H1 (cell line): ENCODE measurements around the gene GANC. TPM values are rescaled to one million over a fixed set of nuclear protein-coding genes. Genes with fewer than 3 reads are reported as not detected.

ENCODE experiments used
- CTCF ChIA-PET: fragments of 300-600 bp; sonication (Branson Sonifier 250); formaldehyde crosslinking; loops from one replicate; lab custom pipeline; 2021; ENCODE audit not compliant: partially characterized antibody; lab: Charles Lee
- POLR2A ChIA-PET: fragments of 300-600 bp; sonication (Branson Sonifier 250); formaldehyde crosslinking; loops from one replicate; lab custom pipeline; 2021; ENCODE audit warnings: inconsistent platforms; ENCODE audit not compliant: partially characterized antibody; lab: Charles Lee
- DNase-seq, 2 experiments: peaks; one replicate each; pipeline versions ENCODE4 v3.0.0 to v3.0.0-alpha.2; 2010 to 2022; ENCODE audit warnings: low spot score in 2 of 2, low read depth in 1 of 2, mixed read lengths in 1 of 2
- FAIRE-seq: peaks from 2 replicates; lab custom pipeline; 2011; peaks lifted over from hg19 to GRCh38; lab: Jason Lieb, UNC
- H2AFZ ChIP-seq: 2 replicates; pipeline ENCODE4 v1.8.1; 2012; ENCODE audit warnings: low read length, inconsistent platforms
- H2AK5ac ChIP-seq: 2 replicates; pipeline ENCODE4 v1.6.1; 2013; ENCODE audit warnings: low read depth, low read length
- H2BK120ac ChIP-seq: replicated peaks from 2 replicates; pipeline ENCODE3; 2013; ENCODE audit warnings: low read depth, low read length, inconsistent platforms
- H2BK12ac ChIP-seq: 2 replicates; pipeline ENCODE4 v1.6.1; 2013; ENCODE audit warnings: low read depth, low read length
- H2BK15ac ChIP-seq: 2 replicates; pipeline ENCODE4 v1.6.1; 2013; ENCODE audit warnings: low read length
- H2BK20ac ChIP-seq: 2 replicates; pipeline ENCODE4 v1.6.1; 2013; ENCODE audit warnings: low read length
- H2BK5ac ChIP-seq: 2 replicates; pipeline ENCODE4 v1.6.1; 2013; ENCODE audit warnings: low read depth, low read length
- H3K14ac ChIP-seq: 2 replicates; pipeline ENCODE4 v1.6.1; 2013; ENCODE audit warnings: inconsistent platforms; ENCODE audit not compliant: insufficient read length
- H3K18ac ChIP-seq: 2 replicates; pipeline ENCODE4 v1.6.1; 2013; ENCODE audit warnings: low read length; ENCODE audit errors: extremely low read depth
- H3K23ac ChIP-seq: 2 replicates; pipeline ENCODE4 v1.6.1; 2013; ENCODE audit warnings: inconsistent platforms; ENCODE audit not compliant: insufficient read length
- H3K23me2 ChIP-seq: 2 replicates; pipeline ENCODE4 v1.6.1; 2013; ENCODE audit warnings: low read depth, low read length
- H3K27ac ChIP-seq: 2 replicates; pipeline ENCODE4 v1.6.1; 2011; ENCODE audit warnings: low read depth, low read length, inconsistent platforms
- H3K27me3 ChIP-seq, 4 experiments: replicated peaks in 1 of 4; 1 replicate in 1 of 4; 2 replicates in 3 of 4; pipeline versions ENCODE4 v1.6.1 to v1.8.1; 2011 to 2013; ENCODE audit warnings: low read length in 3 of 4, mild to moderate bottlenecking in 3 of 4, inconsistent platforms in 2 of 4, mixed read lengths in 2 of 4, moderate library complexity in 1 of 4; ENCODE audit not compliant: control insufficient read depth in 3 of 4, insufficient read depth in 3 of 4; ENCODE audit errors: extremely low read depth in 1 of 4
- H3K36me3 ChIP-seq, 4 experiments: 2 replicates each; pipeline versions ENCODE4 v1.6.1 to v1.8.1; 2011 to 2013; ENCODE audit warnings: mild to moderate bottlenecking in 4 of 4, low read length in 3 of 4, moderate library complexity in 2 of 4, control low read depth in 1 of 4, inconsistent platforms in 1 of 4; ENCODE audit not compliant: insufficient read depth in 4 of 4, control insufficient read depth in 2 of 4
- H3K4ac ChIP-seq: replicated peaks from 2 replicates; pipeline ENCODE3; 2013; ENCODE audit warnings: low read length, low read depth, mixed read lengths, inconsistent platforms; ENCODE audit not compliant: insufficient read length
- H3K4me1 ChIP-seq, 4 experiments: replicated peaks in 1 of 4; 1 replicate in 1 of 4; 2 replicates in 3 of 4; pipeline versions ENCODE4 v1.6.1 to v1.8.1; 2011 to 2013; ENCODE audit warnings: low read length in 3 of 4, inconsistent platforms in 2 of 4, mixed read lengths in 1 of 4; ENCODE audit not compliant: insufficient read depth in 4 of 4, control insufficient read depth in 3 of 4
- H3K4me2 ChIP-seq, 2 experiments: 2 replicates each; pipeline versions ENCODE4 v1.6.1 to v1.8.1; 2011 to 2013; ENCODE audit warnings: low read depth in 2 of 2, low read length in 2 of 2, control low read depth in 1 of 2, inconsistent platforms in 1 of 2, mild to moderate bottlenecking in 1 of 2; ENCODE audit not compliant: insufficient read depth in 1 of 2
- H3K4me3 ChIP-seq, 4 experiments: fragments of 200-600, 300-600 bp in 1 of 4; sonication (generic), shearing (Covaris generic), sonication (Bioruptor Twin) in 1 of 4; 2 replicates each; pipeline versions ENCODE4 v1.5.1 to v1.8.1; 2011 to 2016; ENCODE audit warnings: low read length in 4 of 4, low read depth in 3 of 4, control low read depth in 2 of 4, inconsistent platforms in 2 of 4, mild to moderate bottlenecking in 2 of 4, mixed read lengths in 1 of 4, moderate library complexity in 1 of 4; ENCODE audit not compliant: insufficient read depth in 2 of 4; ENCODE audit errors: extremely low read depth in 1 of 4
- H3K56ac ChIP-seq: replicated peaks from 2 replicates; pipeline ENCODE3; 2013; ENCODE audit warnings: low read depth, mild to moderate bottlenecking, mixed read lengths, low read length, inconsistent platforms; ENCODE audit not compliant: insufficient read length
- H3K79me1 ChIP-seq: 2 replicates; pipeline ENCODE4 v1.6.1; 2013; ENCODE audit warnings: low read depth, low read length, control low read depth
- H3K79me2 ChIP-seq, 2 experiments: 2 replicates each; pipeline versions ENCODE4 v1.6.1 to v1.8.1; 2012 to 2013; ENCODE audit warnings: low read length in 2 of 2, mild to moderate bottlenecking in 2 of 2, inconsistent platforms in 1 of 2; ENCODE audit not compliant: insufficient read depth in 2 of 2, control insufficient read depth in 1 of 2
- H3K9ac ChIP-seq, 4 experiments: replicated peaks in 1 of 4; 1 replicate in 1 of 4; 2 replicates in 3 of 4; pipeline versions ENCODE4 v1.6.1 to v1.8.1; 2011 to 2013; ENCODE audit warnings: low read depth in 3 of 4, low read length in 3 of 4, control low read depth in 2 of 4, mild to moderate bottlenecking in 2 of 4, moderate library complexity in 2 of 4, inconsistent platforms in 1 of 4; ENCODE audit errors: extremely low read depth in 1 of 4
- H3K9me3 ChIP-seq, 2 experiments: 2 replicates each; pipeline versions ENCODE4 v1.6.1 to v1.8.1; 2012 to 2013; ENCODE audit warnings: mild to moderate bottlenecking in 2 of 2, moderate library complexity in 2 of 2, control low read depth in 1 of 2, inconsistent platforms in 1 of 2, low read depth in 1 of 2, low read length in 1 of 2, mixed read lengths in 1 of 2; ENCODE audit not compliant: insufficient read depth in 2 of 2
- H4K20me1 ChIP-seq, 2 experiments: replicated peaks in 1 of 2; 2 replicates each; pipeline versions ENCODE3 to v1.8.1; 2011 to 2013; ENCODE audit warnings: inconsistent platforms in 2 of 2, low read length in 2 of 2, mild to moderate bottlenecking in 1 of 2; ENCODE audit not compliant: insufficient read depth in 2 of 2, control insufficient read depth in 1 of 2
- H4K5ac ChIP-seq: 2 replicates; pipeline ENCODE4 v1.6.1; 2013; ENCODE audit warnings: low read length, low read depth, mixed read lengths, inconsistent platforms; ENCODE audit not compliant: insufficient read length
- H4K8ac ChIP-seq: 2 replicates; pipeline ENCODE4 v1.8.0; 2013; ENCODE audit warnings: mild to moderate bottlenecking, moderate library complexity, low read length, inconsistent platforms; ENCODE audit not compliant: insufficient read depth; ENCODE audit errors: extremely low read depth
- H4K91ac ChIP-seq: replicated peaks from 2 replicates; pipeline ENCODE3; 2013; ENCODE audit warnings: low read length, mixed read lengths, inconsistent platforms; ENCODE audit not compliant: insufficient read length
- RXRA ChIP-seq: IDR thresholded peaks from 2 replicates; pipeline ENCODE4 v1.6.1; 2011; ENCODE audit warnings: low read depth, mild to moderate bottlenecking, low read length, moderate library complexity; ENCODE audit not compliant: insufficient read depth
- WGBS, 2 experiments: shearing (Covaris generic) in 1 of 2; methylation state at CpG; one replicate each; pipeline versions ENCODE4 v1.1.6 to v1.1.7; 2013 to 2015; ENCODE audit warnings: low lambda C conversion rate in 2 of 2, mixed read lengths in 2 of 2, inconsistent platforms in 1 of 2, low coverage in 1 of 2, missing lambda C conversion rate in 1 of 2; ENCODE audit not compliant: insufficient replicate concordance in 2 of 2, insufficient coverage in 1 of 2, insufficient read length in 1 of 2; ENCODE audit errors: extremely low coverage in 1 of 2, missing lambda C conversion rate in 1 of 2; 5-methylcytosine and 5-hydroxymethylcytosine counted together
- polyA plus RNA-seq, 7 experiments: library from polyadenylated mRNA; depleted of rRNA in 3 of 7; stranded (reverse) in 5 of 7; unstranded in 2 of 7; fragments of >200 nt in 5 of 7; fragments of 200-250 nt in 2 of 7; gene quantifications; 1 replicate in 5 of 7; 2 replicates in 1 of 7; 4 replicates in 1 of 7; pipeline versions ENCODE4 v1.2.1 to v1.2.3, GENCODE V29; 2011 to 2013; ENCODE audit warnings: missing spikeins in 2 of 7, mixed read lengths in 2 of 7
- total RNA-seq: library from RNA; stranded (reverse); fragmentation: NEBNext Ultra II Directional; extraction: Animal tissue kit (Norgen Biotek cat#: 25700); gene quantifications from 2 replicates; pipeline ENCODE4 v1.2.1, GENCODE V29; 2021

Gene GANC
- total and polyA plus RNA-seq, 2 of the 8 experiments (the other 6 are each of a cell fraction or from before 2014, with no cell fraction given) = 6.8 to 14.4 TPM

DNA sequence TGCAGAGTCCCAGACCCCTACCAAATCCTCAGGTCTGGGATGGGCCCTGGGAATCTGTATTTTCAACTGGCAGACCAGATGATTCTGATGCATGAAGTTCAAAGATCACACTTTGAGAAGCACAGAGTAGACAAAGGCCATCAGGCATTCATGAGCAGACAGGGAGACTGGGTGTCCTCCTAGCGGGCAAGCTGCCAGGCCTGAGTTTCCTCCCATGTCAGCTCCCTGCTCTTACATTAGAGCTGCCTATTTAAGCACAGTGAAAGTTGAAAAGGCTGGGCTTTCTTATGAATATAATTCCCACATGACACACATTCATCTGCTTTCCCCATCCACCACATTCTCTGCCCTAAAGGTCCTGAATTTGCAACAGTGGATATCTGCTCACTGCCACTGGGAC, 100.3 kb downstream of the GANC start:
- no peak overlapping the region for H3K27ac ChIP-seq
- peaks cover 0 to 4% (median 0%) of the 10 kb centered on the region in 4 experiments; a peak in 1 of 7 replicates for H3K27me3 ChIP-seq
- no peak overlapping the region for H2AFZ ChIP-seq
- DNase-seq (no peak), FAIRE-seq (no peak)
- H3K4me3 ChIP-seq = no peak overlapping the region
- H2BK20ac ChIP-seq = no peak overlapping the region
- H3K4ac ChIP-seq = no peak overlapping the region
- no peak for TF ChIP-seq RXRA
- H2BK12ac ChIP-seq = no peak overlapping the region
- H2BK15ac ChIP-seq = no peak overlapping the region
- no peaks in the 10 kb centered on the region for H3K4me1 ChIP-seq
- no peak overlapping the region for H3K18ac ChIP-seq
- no peaks in the 10 kb centered on the region for H3K23me2 ChIP-seq
- H2BK5ac ChIP-seq = no peak overlapping the region
- H3K36me3 ChIP-seq = no peaks in the 10 kb centered on the region
- 94% methylated on average over 1 of the region's 1 CpG; no CpG with 5 or more reads in 1 of the 2 experiments for WGBS, 2 experiments
- no peak overlapping the region for H4K5ac ChIP-seq
- H3K23ac ChIP-seq = no peak overlapping the region
- H2AK5ac ChIP-seq = no peak overlapping the region
- H4K91ac ChIP-seq = no peak overlapping the region
- CTCF ChIA-PET = no interaction called here
- H4K20me1 ChIP-seq = no peaks in the 10 kb centered on the region
- no peak overlapping the region for H3K4me2 ChIP-seq
- no peak overlapping the region for H3K14ac ChIP-seq
- no peaks in the 10 kb centered on the region for H3K79me2 ChIP-seq
- H3K79me1 ChIP-seq = no peaks in the 10 kb centered on the region
- no peak overlapping the region for H3K9ac ChIP-seq
- no peak overlapping the region for H2BK120ac ChIP-seq
- H3K56ac ChIP-seq = no peak overlapping the region
- no peak overlapping the region for H4K8ac ChIP-seq
- H3K9me3 ChIP-seq = peaks cover 11 to 16% of the 10 kb centered on the region in 2 experiments
- POLR2A ChIA-PET = no interaction called here
